ENCODE data around the gene EREG.
"Not testable (repeated sequence)": the region's sequence is repeated elsewhere in the genome, so short reads cannot be mapped to it uniquely, and the experiment has no call there.

EREG gene

GRCh38 chr4:74394476-74395136 lies 29.7 kb downstream of the EREG start:
- H2AFZ ChIP-seq (ENCODE audit: low read depth, low read length): no peak overlapping the region
- H3K27me3 ChIP-seq (ENCODE audit: control insufficient read depth in 1 of 2, insufficient read depth in 1 of 2, low read length in 2 of 2): no peaks in the 10 kb centered on the region
- no peak overlapping the region for H3K23ac ChIP-seq (ENCODE audit: low read length in 2 of 2)
- H3K4me3 ChIP-seq (ENCODE audit: insufficient read depth in 1 of 2, low read depth in 1 of 2, low read length in 2 of 2): no peak overlapping the region
- H2AK5ac ChIP-seq (ENCODE audit: low read length, severe bottlenecking): no peak overlapping the region
- no peak overlapping the region for H3K4me2 ChIP-seq (ENCODE audit: low read length, poor library complexity, severe bottlenecking)
- no peak overlapping the region for H2BK5ac ChIP-seq (ENCODE audit: low read depth, low read length, poor library complexity, severe bottlenecking)
- H3K4me1 ChIP-seq (ENCODE audit: control insufficient read depth, insufficient read depth, low read depth, low read length): no peaks in the 10 kb centered on the region
- no peak overlapping the region for H3K14ac ChIP-seq (ENCODE audit: low read length in 2 of 2)
- no peak overlapping the region for H2BK12ac ChIP-seq (ENCODE audit: low read length in 2 of 2)
- H3K18ac ChIP-seq (ENCODE audit: low read depth in 1 of 2, low read length in 2 of 2): no peak overlapping the region
- H2BK15ac ChIP-seq (ENCODE audit: low read depth, poor library complexity, severe bottlenecking): no peak overlapping the region
- no peaks in the 10 kb centered on the region for H3K36me3 ChIP-seq (ENCODE audit: control insufficient read depth in 1 of 2, insufficient read depth in 2 of 2, low read depth in 1 of 2, low read length in 2 of 2)
- H4K8ac ChIP-seq (ENCODE audit: low read length): no peak overlapping the region
- no peak overlapping the region for H3K27ac ChIP-seq (ENCODE audit: low read length, poor library complexity, severe bottlenecking)
- H3K9me3 ChIP-seq (ENCODE audit: control insufficient read depth, low read length): no peaks in the 10 kb centered on the region
- H3K4ac ChIP-seq (ENCODE audit: low read depth in 1 of 2, low read length in 2 of 2): no peak overlapping the region
- no peaks in the 10 kb centered on the region for H3K79me1 ChIP-seq (replicated peaks; ENCODE audit: low read length, poor library complexity, severe bottlenecking)
- no peak overlapping the region for H4K91ac ChIP-seq (ENCODE audit: low read length)
- H2BK120ac ChIP-seq (ENCODE audit: low read depth, low read length): no peak overlapping the region
- H3K9ac ChIP-seq (ENCODE audit: low read length): no peak overlapping the region
- DNase-seq: peak; percentile 82
- 56% methylated on average over 5 of the region's 5 CpGs for WGBS

GRCh38 chr4:74395633-74396032 lies 30.7 kb downstream of the EREG start:
- Histone ChIP-seq H2BK15ac (ENCODE audit: low read depth, poor library complexity, severe bottlenecking) (no peak overlapping the region), H3K4me2 (ENCODE audit: low read length, poor library complexity, severe bottlenecking) (no peak overlapping the region), H2AFZ (ENCODE audit: low read depth, low read length) (no peak overlapping the region), H2BK120ac (ENCODE audit: low read depth, low read length) (no peak overlapping the region), H2BK12ac (ENCODE audit: low read length in 2 of 2) (no peak overlapping the region), H3K9ac (ENCODE audit: low read length) (no peak overlapping the region), H3K27me3 (ENCODE audit: control insufficient read depth in 1 of 2, insufficient read depth in 1 of 2, low read length in 2 of 2) (no peaks in the 10 kb centered on the region), H3K4me3 (ENCODE audit: insufficient read depth in 1 of 2, low read depth in 1 of 2, low read length in 2 of 2) (no peak overlapping the region), H2AK5ac (ENCODE audit: low read length, severe bottlenecking) (no peak overlapping the region), H4K91ac (ENCODE audit: low read length) (no peak overlapping the region), H3K27ac (ENCODE audit: low read length, poor library complexity, severe bottlenecking) (no peak overlapping the region), H3K79me1 (replicated peaks; ENCODE audit: low read length, poor library complexity, severe bottlenecking) (no peaks in the 10 kb centered on the region), H3K36me3 (ENCODE audit: control insufficient read depth in 1 of 2, insufficient read depth in 2 of 2, low read depth in 1 of 2, low read length in 2 of 2) (no peaks in the 10 kb centered on the region), H3K18ac (ENCODE audit: low read depth in 1 of 2, low read length in 2 of 2) (peak overlapping the region in 1 of 2 experiments; percentile 85), H3K4me1 (ENCODE audit: control insufficient read depth, insufficient read depth, low read depth, low read length) (no peaks in the 10 kb centered on the region), H3K23ac (ENCODE audit: low read length in 2 of 2) (no peak overlapping the region), H2BK5ac (ENCODE audit: low read depth, low read length, poor library complexity, severe bottlenecking) (no peak overlapping the region), H4K8ac (ENCODE audit: low read length) (no peak overlapping the region), H3K14ac (ENCODE audit: low read length in 2 of 2) (no peak overlapping the region), H3K9me3 (ENCODE audit: control insufficient read depth, low read length) (no peaks in the 10 kb centered on the region), H3K4ac (ENCODE audit: low read depth in 1 of 2, low read length in 2 of 2) (no peak overlapping the region)
- peak; percentile 73 for DNase-seq
- 0% methylated on average over 2 of the region's 2 CpGs for WGBS

GRCh38 chr4:74397748-74398426 lies 32.9 kb downstream of the EREG start:
- Histone ChIP-seq H2BK12ac (ENCODE audit: low read length in 2 of 2) (no peak overlapping the region), H3K4me2 (ENCODE audit: low read length, poor library complexity, severe bottlenecking) (no peak overlapping the region), H3K4me1 (ENCODE audit: control insufficient read depth, insufficient read depth, low read depth, low read length) (no peaks in the 10 kb centered on the region), H3K23ac (ENCODE audit: low read length in 2 of 2) (no peak overlapping the region), H3K4ac (ENCODE audit: low read depth in 1 of 2, low read length in 2 of 2) (no peak overlapping the region), H3K18ac (ENCODE audit: low read depth in 1 of 2, low read length in 2 of 2) (no peak overlapping the region), H2BK120ac (ENCODE audit: low read depth, low read length) (no peak overlapping the region), H2AFZ (ENCODE audit: low read depth, low read length) (no peak overlapping the region), H3K4me3 (ENCODE audit: insufficient read depth in 1 of 2, low read depth in 1 of 2, low read length in 2 of 2) (peak overlapping the region in 1 of 2 experiments; percentile 59), H4K8ac (ENCODE audit: low read length) (no peak overlapping the region), H3K27ac (ENCODE audit: low read length, poor library complexity, severe bottlenecking) (no peak overlapping the region), H3K27me3 (ENCODE audit: control insufficient read depth in 1 of 2, insufficient read depth in 1 of 2, low read length in 2 of 2) (no peaks in the 10 kb centered on the region), H2AK5ac (ENCODE audit: low read length, severe bottlenecking) (no peak overlapping the region), H3K79me1 (replicated peaks; ENCODE audit: low read length, poor library complexity, severe bottlenecking) (no peaks in the 10 kb centered on the region), H3K14ac (ENCODE audit: low read length in 2 of 2) (no peak overlapping the region), H3K9me3 (ENCODE audit: control insufficient read depth, low read length) (no peaks in the 10 kb centered on the region), H2BK15ac (ENCODE audit: low read depth, poor library complexity, severe bottlenecking) (no peak overlapping the region), H2BK5ac (ENCODE audit: low read depth, low read length, poor library complexity, severe bottlenecking) (no peak overlapping the region), H4K91ac (ENCODE audit: low read length) (no peak overlapping the region), H3K36me3 (ENCODE audit: control insufficient read depth in 1 of 2, insufficient read depth in 2 of 2, low read depth in 1 of 2, low read length in 2 of 2) (no peaks in the 10 kb centered on the region), H3K9ac (ENCODE audit: low read length) (peak overlapping the region; percentile 81)
- WGBS: 75% methylated on average over 4 of the region's 6 CpGs
- no peak for DNase-seq

GRCh38 chr4:74398894-74399589 lies 34.1 kb downstream of the EREG start:
- DNase-seq; H3K4me1 ChIP-seq (ENCODE audit: control insufficient read depth, insufficient read depth, low read depth, low read length); H3K4me3 ChIP-seq (ENCODE audit: insufficient read depth in 1 of 2, low read depth in 1 of 2, low read length in 2 of 2); H3K27me3 ChIP-seq (ENCODE audit: control insufficient read depth in 1 of 2, insufficient read depth in 1 of 2, low read length in 2 of 2); H2BK120ac ChIP-seq (ENCODE audit: low read depth, low read length); H3K27ac ChIP-seq (ENCODE audit: low read length, poor library complexity, severe bottlenecking); H3K4me2 ChIP-seq (ENCODE audit: low read length, poor library complexity, severe bottlenecking); H2AK5ac ChIP-seq (ENCODE audit: low read length, severe bottlenecking); H2BK5ac ChIP-seq (ENCODE audit: low read depth, low read length, poor library complexity, severe bottlenecking); H4K8ac ChIP-seq (ENCODE audit: low read length); H3K36me3 ChIP-seq (ENCODE audit: control insufficient read depth in 1 of 2, insufficient read depth in 2 of 2, low read depth in 1 of 2, low read length in 2 of 2); H3K9me3 ChIP-seq (ENCODE audit: control insufficient read depth, low read length); H3K9ac ChIP-seq (ENCODE audit: low read length); H3K79me1 ChIP-seq (replicated peaks; ENCODE audit: low read length, poor library complexity, severe bottlenecking); H2AFZ ChIP-seq (ENCODE audit: low read depth, low read length); H3K23ac ChIP-seq (ENCODE audit: low read length in 2 of 2): not testable (repeated sequence)
- peak overlapping the region in 1 of 2 experiments; percentile 39 for H3K4ac ChIP-seq (ENCODE audit: low read depth in 1 of 2, low read length in 2 of 2)
- H2BK12ac ChIP-seq (ENCODE audit: low read length in 2 of 2): peak overlapping the region; percentile 38 to 39
- WGBS: 89% methylated on average over 26 of the region's 32 CpGs
- peak overlapping the region in 1 of 2 experiments; percentile 17 for H3K18ac ChIP-seq (ENCODE audit: low read depth in 1 of 2, low read length in 2 of 2)
- H3K14ac ChIP-seq (ENCODE audit: low read length in 2 of 2): peak overlapping the region in 1 of 2 experiments; percentile 48
- peak overlapping the region; percentile 68 for H4K91ac ChIP-seq (ENCODE audit: low read length)
- peak overlapping the region; percentile 12 for H2BK15ac ChIP-seq (ENCODE audit: low read depth, poor library complexity, severe bottlenecking)
